COLO829 (cell line): ENCODE data around the gene TMEM184A.
A peak's percentile ranks its signal among the peaks of the same experiment; 100 is the strongest.
"Not testable (repeated sequence)": the region's sequence is repeated elsewhere in the genome, so short reads cannot be mapped to it uniquely, and the experiment has no call there.

Experiments
- DNase-seq: peaks from one replicate; pipeline ENCODE4 v3.0.0; 2012; ENCODE audit warnings: low spot score

Gene TMEM184A

DNA sequence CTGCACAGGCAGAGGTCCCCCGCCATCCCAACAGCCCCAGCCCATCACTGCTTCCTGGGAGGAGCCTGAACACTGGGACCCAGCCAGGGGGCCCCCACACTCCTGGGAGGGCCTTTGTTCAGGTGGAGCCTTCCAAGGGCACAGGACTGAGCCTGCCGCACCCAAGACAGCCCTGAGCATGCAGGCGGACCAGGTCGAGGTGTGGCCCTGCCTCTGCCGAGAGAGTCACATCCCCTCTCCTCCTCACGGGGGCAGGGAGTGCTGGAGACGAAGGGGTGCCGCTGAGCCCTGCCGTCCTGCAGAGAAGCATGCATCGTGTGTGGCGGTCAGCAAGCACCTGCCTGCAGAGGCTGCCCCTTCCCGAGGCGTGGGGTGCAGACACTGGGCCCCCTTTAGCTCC, 32.8 kb downstream of the TMEM184A start:
- DNase-seq: no peak

DNA sequence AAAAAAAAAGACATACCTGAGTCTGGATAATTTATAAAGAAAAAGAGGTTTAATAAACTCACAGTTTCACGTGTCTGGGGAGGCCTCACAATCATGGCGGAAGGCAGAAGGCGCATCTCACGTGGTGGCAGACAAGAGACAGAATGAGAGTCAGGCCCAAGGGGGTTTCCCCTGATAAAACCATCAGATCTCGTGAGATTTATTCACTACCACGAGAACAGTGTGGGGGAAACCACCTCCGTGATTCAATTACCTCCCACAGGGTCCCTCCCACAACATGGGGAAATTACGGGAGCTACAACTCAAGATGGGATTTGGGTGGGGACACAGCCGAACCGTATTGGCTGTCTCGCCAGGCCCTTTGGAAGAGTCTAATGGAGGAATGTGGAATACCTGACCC, 34.5 kb downstream of the TMEM184A start:
- DNase-seq: no peak

DNA sequence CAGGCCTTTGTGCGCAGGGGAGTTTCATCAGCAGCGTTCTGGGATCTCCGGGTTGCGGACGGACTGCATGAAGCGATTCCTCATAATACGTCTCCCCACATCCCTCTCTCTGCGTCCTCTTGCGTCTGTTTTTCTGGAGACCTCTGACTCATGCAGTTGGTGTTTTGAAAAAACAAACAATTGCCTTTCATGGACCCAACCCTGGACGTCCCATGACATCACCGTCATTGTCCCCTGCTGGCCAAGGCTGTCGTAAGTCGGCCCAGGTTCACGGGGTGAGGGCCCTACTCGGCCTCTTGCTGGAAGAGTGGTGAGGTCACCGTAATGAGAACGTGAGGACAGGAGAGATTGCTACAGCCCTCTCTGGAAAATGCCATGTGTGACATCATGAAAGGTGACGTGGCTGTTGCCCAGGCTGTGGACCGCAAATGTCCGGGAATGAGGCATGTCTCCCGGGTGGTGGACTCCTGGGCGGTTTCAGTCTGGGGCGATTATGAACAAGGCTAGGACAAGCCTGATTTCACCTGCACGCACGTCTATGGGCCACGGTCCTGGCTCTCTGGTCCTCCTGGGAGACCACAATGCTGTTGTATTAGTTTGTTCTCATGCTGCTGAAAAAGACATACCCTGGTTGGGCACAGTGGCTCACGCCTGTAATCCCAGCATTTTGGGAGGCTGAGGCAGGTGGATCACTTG, 35.3 kb downstream of the TMEM184A start:
- DNase-seq: no peak

DNA sequence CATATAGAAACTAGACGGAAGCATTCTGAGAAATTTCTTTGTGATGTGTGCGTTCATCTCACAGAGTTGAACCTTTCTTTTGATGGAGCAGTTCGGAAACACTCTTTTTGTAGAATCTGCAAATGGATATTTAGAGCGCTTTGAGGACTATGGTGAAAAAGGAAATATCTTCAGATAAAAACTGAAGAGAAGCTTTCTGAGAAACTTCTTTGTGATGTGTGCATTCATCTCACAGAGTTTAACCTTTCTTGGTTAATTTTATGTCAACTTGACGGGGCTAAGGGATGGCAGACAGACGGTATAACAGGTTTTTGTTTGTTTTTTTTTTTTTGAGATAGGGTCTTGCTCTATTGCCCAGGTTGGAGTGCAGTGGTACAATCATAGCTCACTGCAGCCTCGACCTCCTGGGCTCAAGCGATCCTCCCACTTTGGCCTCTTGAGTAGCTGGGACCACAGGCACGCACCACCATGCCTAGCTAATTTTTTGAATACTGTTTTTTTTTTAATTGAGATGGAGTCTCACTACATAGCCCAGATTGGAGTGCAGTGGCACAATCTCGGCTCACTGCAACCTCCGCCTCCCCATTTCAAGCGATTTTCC, 36.6 kb downstream of the TMEM184A start:
- not testable (repeated sequence) for DNase-seq

DNA sequence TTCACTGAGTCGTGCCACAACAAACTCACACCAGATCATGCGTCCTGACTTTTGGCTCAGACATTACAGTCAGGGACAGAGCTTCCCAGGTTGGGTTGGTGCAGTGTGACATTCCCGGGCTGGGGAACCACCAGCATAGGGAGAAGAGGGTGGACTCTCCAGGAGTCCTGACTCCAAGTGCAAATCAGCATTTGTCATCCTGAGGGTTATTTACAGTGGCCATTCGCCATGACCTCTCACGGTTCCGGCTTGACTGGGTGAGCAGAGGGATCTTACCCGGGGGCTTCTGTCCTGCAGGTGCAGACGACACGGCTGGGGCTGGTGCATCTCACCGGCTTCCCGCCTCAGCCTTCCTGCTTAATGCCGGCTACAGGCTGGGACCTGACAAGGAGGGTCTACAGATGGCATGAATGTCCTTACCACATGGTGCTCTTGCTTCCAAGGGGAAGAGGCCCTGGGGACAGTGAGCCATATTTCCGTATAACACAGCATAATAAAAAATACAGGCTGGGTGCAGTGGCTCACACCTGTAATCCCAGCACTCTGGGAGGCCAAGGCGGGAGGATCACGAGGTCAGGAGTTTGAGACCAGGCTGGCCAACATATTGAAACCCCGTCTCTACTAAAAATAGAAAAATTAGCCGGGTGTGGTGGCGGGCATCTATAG, 39.3 kb downstream of the TMEM184A start:
- no peak for DNase-seq

DNA sequence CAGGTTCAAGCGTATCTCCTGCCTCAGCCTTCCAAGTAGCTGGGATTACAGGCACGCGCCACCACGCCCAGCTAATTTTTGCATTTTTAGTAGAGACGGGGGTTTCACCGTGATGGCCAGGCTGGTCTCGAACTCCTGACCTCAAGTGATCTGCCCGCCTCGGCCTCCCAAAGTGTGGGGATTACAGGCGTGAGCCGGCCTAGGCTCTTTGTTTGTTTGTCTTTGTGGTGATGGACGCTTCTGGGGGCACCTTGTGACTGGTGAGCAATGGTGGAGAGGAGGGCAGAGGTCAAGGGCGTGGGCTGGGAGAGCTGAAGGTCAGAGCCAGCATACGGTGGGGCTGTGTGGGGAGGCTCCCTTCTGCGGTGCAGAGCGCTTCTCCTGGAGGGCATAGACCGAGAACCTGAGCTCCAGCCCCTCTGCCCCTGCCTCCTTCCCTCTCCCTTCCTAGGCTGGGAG, 40.5 kb downstream of the TMEM184A start:
- not testable (repeated sequence) for DNase-seq

DNA sequence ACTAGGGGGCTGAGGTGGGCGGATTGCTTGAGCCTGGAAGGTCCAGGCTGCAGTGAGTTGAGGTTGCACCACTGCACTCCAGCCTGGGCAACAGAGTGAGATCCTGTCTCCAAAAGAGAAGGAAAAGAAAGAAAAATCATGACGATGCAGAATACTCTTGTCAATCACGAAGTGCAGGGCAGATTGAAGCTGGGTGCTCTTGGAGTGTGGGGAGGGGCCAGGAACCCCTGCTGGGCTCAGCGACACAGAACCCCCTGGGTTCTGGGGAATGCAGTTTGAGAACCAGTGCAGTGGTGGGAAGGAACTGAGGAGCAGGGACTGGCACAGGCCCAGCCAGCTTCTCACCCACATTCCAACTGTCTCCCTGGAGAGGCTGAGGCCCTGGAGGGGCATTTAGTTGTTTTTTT, 41.0 kb downstream of the TMEM184A start:
- no peak for DNase-seq

DNA sequence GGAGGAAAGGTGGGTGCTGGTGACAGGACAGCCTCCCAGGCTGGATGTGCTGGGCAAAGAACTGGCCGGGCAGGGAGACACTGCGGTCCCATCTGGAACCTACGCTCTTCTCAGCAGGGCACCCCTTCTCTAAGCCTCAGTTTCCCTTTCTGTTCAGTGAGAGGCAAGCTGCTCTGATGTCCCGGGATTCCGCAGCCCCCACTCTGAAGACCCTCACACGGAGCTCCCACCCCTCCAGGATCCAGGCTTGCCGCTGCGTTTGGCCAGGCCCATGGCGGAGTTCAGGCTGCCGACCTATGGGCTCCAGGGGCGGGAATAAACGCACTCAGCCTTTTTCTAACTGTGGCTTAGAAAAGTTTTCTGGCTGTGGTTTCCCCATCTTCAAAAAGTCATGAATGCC, 41.6 kb downstream of the TMEM184A start:
- no peak for DNase-seq

DNA sequence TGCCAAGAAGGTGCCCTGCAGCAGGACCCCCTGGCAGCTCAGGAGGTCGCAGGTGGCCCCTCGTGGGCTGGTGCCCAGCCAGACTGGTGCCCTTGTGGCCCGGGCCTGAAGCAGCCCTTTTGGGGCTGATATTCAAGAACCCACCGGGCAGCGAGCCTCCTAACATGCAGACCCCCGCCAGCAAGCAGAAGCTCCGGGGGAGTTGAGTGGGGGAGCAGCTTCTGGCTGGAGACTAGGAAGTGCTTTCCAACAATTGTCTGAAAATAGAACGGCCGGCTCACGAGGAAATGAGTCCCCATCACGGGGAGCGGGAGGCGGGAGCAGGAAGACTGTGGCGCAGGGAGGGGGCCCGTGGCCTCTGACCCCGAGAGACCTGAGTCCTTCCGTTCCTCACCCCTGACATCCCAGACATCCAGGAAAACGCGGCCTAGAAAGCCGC, 42.3 kb downstream of the TMEM184A start:
- no peak for DNase-seq

DNA sequence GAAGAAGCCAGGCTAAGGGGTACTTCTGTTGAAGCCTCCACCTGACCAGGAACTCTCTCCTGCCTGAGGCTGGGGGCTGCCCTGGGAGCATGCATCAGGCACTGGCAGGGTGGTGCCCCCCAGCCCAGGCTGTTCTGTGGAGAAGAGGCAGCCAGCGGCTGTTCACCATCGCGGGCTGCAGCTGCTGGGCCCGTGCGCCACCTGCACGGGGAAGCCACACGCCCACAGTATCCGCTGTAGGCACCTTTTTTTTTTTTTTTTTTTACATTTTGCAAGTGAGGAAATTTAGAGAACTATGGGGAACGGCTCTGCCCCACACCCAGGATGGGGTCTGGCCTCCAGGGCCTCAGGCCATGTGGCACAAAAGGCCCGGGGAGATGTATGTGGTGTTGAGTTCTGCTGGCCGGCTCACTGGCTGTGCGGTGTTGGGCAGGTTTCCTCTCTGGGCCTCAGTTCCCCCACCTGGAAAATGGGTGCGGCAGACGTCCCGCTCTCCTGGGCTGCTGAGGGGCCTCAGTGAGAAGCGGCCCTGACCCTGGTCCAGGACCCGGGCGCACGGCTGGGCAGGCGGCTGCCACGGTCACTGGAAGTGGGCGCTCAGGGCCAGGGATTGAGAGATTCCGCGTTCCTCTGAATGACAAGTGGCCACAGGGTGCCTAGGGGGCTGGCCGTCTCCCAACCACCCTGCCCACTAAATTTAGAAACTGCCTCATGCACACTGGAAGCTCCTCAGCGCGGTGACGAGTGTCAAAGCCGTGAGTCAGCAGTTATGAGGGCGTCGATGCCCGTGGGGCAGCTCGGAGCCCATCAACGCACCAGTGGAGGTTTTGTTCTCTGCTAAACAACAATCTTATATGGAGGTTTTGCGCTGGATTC, 43.0 kb downstream of the TMEM184A start:
- DNase-seq: peak; percentile 85

DNA sequence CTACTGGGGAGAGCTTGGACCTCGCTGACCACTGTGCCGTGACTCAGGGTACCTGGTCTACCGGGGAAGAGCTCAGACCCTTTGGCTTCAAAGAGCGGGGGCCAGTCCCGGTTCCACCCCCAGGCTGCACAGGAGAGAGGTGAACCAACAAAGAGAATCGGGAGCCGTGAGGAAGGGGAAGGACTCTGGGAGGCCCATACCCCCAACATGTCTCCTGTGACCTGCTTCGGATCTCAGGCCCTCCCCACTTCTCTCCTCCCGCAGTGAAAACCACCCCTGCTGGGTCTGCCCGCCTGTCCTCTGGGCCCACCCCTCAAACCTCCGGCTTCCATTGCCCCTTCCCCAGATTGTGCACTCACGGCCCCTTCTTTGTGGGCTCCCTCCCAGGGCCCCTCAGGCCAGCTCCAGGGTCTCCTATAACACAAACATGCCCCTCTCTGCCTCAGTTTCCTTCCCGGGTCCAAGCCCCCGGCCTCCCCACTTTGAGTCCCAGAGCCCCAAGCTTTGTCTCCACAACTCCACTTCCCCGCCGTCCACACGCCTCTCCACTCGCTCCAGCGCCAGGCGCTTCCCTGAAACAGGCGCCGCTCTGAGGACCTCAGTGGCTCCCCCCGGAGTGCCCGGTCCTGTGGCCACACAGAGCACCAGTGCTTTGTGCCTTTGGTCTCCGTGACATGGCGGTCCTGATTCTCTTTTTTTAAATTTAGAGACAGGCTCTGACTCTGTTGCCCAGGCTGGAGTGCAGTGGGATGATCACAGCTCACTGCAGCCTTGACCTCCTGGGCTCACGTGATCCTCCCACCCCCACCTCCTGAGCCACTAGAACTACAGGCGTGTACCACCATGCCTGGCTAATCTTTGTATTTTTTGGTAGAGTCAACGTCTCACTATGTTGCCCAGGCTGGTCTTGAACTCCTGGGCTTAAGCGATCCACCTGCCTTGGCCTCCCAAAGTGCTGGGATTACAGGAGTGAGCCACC, 44.3 kb downstream of the TMEM184A start:
- DNase-seq: no peak

DNA sequence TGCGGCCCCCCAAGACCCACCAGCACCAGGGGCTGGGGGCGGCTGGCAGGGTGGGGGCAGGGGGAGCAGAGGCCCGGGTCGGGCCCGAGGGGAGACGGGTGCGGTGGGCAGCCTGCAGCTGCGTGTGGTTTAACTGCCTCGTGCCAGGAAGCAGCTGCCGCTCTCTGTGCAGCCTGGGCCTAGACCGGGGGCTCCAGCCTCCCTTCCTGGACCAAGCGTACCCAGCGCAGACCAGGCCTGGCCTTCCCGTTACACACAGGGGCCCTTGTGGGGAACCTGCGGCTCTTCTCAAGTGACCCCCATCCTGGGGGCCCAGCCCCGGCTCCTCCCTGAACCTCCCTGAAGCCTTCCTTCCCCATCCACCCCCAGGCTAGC, 45.2 kb downstream of the TMEM184A start:
- DNase-seq: no peak

DNA sequence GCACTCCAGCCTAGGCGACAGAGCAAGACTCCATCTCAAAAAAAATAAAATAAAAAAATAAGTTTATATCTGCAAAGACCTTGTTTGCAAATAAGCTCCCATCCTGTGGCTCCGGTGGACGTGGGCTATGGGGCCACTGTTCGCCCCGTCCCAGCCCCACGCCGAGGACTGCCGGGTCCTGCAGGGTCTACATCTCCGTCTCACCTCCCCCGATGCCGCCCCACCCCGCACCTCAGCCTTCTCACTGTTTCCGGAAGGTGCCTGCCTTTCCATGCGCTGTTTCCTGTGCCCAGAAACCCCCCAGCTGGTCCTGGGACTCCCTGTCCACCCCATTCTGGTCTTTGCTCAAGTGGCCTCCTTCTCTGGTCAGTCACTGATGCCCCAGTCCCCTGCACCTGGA, 46.8 kb downstream of the TMEM184A start:
- no peak for DNase-seq

DNA sequence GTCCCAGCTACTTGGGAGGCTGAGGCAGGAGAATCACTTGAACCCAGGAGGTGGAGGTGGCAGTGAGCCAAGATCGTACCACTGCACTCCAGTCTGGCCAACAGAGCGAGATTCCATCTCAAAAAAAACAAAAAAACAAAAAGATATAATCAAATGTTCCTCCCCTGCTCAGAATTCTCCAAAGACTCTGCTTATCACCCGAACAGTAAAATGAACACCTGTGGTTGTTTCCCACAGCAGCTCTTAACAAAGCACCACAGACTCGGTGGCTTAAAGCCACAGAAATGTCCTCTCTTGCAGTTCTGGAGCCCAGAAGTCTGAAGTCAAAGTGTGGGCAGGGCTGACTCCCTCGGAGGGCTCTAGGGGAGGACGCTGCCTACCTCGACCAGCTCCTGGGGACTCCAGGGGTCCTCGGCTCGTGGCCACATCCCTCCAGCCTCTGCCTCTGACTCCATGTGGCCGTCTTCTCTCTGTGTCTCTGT, 47.7 kb downstream of the TMEM184A start:
- DNase-seq: no peak

DNA sequence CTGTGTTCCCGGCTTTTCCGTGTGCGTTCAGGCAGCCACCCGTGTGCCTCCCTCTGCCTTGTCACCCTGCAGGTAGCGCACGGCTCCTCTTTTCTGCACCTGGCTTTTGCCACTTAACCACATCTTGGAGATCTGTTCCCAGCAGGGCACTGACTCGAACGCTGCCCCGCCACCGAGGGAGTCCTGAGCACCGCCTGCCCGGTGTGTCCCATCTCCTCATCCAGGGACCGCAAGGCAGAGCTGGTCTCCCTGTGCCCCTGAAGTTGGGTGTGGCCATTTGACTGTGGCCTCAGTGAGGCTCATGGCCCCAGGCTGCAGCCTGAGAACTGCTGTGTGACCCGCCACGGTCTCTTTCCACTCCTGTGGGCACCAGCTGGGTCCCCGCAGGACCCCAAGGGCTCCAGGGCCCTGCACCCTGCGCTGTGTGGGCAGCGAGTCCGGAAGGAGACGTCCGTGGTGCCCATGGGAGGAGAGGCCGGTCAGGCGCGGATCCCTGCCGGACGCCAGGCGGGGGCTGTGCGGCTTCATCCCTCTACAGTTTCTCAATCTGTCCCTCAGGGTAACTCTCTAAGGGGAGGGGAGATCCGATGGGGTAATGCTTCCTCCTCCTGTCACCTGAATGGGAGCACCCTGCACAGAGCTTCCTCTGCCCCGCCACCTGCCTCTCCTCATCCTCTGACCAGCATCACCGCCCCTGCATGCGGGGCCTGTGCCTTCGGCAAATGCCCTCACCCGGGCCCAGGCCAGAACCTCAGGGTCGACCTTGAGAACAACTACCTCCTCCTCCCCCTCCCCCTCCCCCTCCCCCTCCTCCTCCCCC, 50.1 kb downstream of the TMEM184A start:
- no peak for DNase-seq

DNA sequence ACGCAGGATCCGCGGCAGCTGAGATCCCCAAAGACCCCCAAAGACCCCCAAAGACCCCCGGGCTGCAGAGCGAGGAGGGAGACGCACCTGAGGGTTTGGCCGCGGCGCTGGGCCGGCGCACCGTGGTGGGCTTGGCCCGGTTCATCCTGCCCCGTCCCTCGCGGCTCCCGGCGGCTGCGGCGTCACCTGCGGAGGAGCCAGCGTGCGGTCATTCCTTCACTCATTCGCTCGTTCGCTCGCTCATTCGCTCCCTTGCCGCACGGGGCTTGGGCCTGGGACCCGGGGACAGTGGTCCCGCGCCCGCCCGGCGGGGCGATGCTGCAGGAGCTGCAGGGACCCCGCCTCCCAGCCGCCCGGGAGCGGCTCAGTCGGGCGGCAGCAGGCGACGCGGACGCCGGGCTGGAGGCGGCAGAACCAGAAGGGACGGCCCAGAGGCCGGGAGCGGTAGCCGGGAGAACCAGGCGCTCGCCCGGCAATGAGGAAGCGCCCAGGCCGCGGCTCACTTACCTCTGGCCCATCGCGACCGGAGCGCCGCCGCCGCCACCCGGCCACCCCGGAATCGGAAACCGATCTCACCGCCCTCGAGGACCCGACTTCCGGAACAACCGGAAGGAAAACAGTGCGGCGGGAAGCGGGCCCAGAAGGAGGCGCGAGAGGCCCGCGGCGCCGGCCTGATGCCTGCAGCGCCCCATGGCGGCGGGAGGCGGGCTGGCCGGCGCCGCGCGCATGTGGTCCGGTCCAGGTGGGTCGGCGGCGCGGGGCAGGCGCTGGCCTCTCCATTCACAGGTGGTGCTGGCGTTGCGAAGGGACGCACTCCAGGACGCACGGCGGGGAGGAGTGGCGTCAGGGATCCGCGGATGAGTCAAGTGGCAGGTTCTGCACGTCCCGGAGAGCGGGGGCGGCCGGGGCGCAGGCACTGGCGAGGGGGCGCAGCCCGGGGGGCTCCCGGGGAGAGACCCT, 51.9 kb downstream of the TMEM184A start, which contains the start of gene INTS1:
INTS1 (minus strand) TSS at position 574 of the 960 bp plus-strand sequence; CDS start at position 145, 429 bp downstream.
- peak; percentile 88 for DNase-seq

DNA sequence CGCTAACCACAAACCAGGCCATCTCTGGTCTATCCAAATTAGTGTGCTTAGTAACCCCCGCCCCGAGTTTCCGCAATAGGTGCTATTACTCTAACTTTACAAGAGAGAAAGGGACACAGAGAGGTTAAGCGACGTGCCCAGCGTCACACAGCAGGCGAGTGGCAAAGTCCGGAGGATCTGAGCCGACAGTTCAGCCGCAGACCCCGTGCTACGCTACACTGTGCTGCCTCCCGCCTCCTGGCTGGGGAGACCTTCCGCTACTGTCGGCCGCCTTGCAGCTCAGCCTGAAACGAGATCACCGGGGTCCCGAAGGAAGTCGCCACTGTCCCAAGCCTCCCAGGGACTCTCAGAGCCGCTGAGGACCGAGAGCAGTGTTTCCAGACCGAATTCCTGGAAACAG, 52.6 kb downstream of the TMEM184A start:
- no peak for DNase-seq

DNA sequence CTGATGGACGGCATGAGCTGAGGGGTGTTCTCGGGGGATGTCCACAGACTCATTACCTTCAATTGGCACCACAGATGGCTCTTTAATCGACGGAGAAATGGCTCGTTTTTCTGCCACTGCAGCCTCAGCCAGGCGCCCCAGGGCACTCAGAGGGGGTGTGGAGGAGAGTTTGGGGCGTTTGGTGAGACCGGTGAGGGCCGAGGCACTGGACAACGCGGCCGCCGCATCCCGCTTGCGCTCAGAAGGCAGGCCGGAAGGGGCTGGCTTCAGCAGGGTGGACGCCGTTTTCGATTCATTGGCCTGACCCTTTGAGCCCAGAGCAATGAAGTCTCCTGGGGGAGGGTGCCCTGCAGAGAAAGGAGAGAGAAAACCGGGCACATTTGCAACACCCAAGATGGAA, 53.2 kb downstream of the TMEM184A start:
- DNase-seq: no peak
